A549 (cell line): ENCODE measurements around the gene IL20RB.

Experiments
- HDAC2 ChIP-seq: fragments of 200-600 bp; sonication (generic); IDR thresholded peaks from 2 replicates; pipeline ENCODE4 v1.6.1; 2016
- MAFK ChIP-seq: fragments of 450-650 bp; IDR thresholded peaks from 2 replicates; pipeline ENCODE4 v1.6.1; 2014; ENCODE audit not compliant: partially characterized antibody
- SREBF2 ChIP-seq: fragments of 450-650 bp; IDR thresholded peaks from 2 replicates; pipeline ENCODE4 v1.6.1; 2014; ENCODE audit warnings: mild to moderate bottlenecking, moderate library complexity
- ZNF302 ChIP-seq: fragments of 250-450 bp; sonication (Bioruptor Pico); IDR thresholded peaks from 2 replicates; pipeline ENCODE4 v1.9.0; 2021; ENCODE audit warnings: inconsistent platforms, mild to moderate bottlenecking, moderate library complexity

GRCh38 chr3:136931606-136932005 lies 26.2 kb upstream of the IL20RB start:
- no peak for TF ChIP-seq HDAC2
- no peak for TF ChIP-seq ZNF302 (CRISPR knock-in tag)
- TF ChIP-seq SREBF2: no peak
- no peak for TF ChIP-seq MAFK
